GM21529 (cell line): ENCODE measurements around the gene ATP8A2.

ENCODE experiments used
- ATAC-seq: cut with Tn5 transposase; IDR thresholded peaks from one replicate; pipeline ENCODE4 v1.9.1; 2021; ENCODE audit not compliant: unreplicated experiment

Gene ATP8A2

DNA sequence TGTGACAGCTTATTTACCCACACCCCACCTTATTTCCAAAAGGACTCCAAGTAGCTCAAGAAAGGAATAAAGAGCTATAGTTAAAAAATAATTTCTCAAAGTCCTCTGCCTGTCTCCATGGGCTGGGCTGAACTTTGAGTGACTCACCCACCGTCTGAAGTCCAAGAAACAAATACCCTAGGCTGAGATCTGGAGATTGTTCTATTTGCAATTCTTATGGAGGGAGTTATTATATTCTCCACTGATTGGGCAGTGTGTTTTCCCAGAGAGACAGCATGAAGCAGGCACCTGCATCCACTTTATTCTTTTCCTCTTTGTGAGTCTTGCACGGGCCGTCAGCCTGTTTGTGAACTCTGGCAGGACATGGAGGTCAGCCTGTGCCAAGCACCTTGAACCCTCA is 616.9 kb downstream of the ATP8A2 start:
- no peak for ATAC-seq

- ATAC-seq = no peak
Measured at GRCh38 chr13:25990801-25991200, 619.0 kb downstream of the ATP8A2 start.

DNA sequence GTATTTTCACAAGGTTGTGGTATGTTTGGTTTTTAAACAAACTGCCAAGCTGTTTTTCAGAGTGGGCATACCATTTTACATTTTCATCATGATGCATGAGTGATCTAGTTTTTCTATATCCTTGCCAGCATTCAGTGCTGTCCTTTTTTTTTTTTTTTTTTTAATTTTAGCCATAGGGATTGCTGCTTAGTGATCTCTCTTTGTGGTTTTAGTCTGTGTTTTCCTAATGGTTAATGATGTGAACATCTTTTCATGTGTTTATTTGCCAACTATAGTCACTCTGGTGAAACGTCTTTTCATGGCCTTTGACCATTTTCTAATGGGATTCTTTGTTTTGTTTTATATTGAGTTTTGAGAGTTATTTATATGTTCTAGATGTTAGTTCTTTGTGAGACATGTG is 620.3 kb downstream of the ATP8A2 start:
- ATAC-seq = no peak

GRCh38 chr13:26007261-26008125 is 635.7 kb downstream of the ATP8A2 start:
- no peak for ATAC-seq

DNA sequence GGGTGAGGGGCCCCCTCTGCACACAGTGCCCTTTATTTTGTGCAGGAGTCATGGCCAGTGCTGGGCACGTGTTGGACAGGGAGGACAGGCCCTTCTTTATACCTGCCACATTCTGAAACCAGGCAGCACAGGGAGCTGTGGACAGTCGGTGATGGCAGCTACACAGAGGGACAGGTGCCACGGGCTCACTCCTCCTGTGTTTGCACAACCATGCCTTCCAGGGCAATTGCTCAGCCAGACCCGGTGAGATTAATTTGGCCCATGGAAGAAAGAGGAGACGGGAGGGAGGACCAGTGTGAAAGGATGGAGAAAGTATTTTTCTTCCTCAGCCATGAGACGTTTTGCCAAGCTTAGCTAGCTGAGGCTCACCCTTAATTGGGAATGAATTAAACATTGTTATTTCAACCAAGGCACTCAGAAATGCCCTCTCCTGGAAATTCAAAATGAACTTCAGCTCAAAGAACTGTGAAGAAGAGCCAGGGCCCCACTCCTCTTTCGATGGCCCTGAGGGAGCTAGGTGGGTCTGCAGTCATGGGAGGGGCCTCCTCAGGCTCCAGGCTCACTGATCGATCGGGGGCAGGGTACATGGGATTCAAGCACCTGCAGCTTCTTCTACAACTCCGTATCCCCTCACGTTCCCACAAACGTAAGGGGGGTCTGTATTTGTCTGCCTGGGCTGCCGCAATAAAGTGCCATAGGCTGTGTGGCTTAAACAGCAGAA is 638.9 kb downstream of the ATP8A2 start:
- ATAC-seq = no peak

- no peak for ATAC-seq
Measured at GRCh38 chr13:26011208-26011573, 639.4 kb downstream of the ATP8A2 start.

- ATAC-seq = no peak
Measured at GRCh38 chr13:26011996-26012821, 640.4 kb downstream of the ATP8A2 start.

DNA sequence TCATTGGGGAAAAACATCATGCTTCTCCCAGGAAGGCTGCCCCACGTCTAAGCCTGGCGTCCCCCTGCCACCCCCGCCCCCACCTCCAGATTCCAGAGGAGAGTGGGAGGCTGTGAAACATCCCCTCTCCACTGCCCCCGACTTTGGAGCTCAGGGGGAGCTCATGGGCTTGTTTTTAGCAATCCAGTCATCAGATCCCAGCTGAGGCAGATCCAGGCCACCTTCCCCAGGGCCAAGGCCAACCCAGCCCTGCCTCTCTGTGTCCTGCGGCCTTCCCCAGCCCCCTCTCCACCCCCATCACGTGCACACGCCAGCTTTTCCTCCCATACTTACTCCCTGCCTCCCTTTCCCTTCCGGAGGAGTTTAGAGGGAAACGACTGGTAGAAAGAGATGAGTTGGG is 641.2 kb downstream of the ATP8A2 start:
- no peak for ATAC-seq

DNA sequence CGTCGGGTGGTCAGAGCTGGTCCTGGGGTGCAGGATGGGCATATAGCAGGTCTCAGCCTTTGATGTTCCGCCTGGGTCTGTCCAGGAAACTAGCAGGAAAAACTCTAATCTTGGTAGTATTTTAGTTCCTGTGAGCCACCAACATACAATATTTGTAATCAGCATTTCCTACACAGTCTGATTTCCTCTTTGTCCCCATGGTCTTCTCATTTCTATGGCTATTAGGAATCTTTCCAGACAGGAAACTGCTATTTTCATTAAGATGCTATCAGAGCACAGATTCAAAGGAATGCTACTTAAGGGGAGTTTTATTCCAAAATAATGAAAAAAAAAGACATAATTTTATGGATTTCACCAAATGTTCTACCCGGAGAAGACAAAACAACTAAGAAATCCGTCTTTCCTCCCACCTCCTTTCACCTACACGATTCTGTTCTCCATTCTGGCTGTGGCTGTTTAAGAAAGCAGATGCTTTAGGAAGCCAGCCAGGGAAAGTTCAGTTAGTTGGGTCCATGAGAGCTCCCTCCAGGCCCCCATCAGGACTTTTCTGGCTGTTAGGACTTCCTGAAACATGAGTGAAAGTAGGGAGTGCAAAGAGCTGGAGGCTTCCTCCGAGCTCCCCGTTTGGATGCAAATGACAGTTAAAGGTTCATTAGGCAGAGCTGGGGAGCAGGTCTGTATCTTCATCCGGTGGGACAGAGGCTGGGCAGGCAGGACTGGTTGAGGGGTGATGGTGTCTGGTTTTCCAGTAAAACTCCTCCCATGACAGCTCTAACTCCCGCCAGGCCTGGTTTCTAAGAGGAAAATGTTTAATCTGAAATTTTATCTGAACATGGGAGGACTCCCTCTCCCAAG is 643.7 kb downstream of the ATP8A2 start:
- ATAC-seq = no peak

GRCh38 chr13:26016189-26016588 is 644.4 kb downstream of the ATP8A2 start:
- ATAC-seq = no peak

DNA sequence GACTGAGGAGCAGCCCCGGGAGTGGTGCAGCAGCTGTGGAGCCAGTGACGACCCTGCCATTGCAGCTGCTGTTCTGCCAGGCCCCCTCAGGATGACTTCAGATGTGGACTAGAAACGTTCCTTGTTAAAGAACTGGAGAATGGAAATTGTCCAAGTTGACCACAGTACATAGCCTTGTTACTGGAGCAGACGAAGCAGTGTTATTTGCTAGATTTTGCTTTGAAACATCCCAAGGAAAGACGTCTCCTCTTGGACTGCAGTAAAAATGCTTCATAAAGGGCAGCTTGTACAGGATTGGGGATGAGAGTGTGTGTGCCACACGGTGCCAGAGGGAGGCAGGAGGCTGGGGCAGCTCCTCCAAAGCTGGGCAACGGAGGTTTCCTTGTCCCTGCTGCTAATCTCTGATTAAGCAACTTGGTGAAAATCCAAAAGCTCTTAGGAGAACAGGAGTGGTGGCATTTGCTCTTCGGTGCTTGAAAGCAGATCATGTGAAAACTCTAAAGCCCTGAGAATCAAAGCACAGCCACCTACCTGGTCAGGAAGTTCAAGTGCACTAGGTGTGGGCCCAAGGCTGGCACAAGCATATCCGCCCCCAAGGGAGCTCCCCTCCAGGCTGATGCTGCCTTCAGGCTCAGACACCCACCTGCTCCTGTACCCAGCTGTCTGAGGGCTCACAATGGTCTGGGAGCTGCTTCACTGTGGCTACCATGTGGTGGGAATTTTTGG is 645.6 kb downstream of the ATP8A2 start:
- no peak for ATAC-seq

DNA sequence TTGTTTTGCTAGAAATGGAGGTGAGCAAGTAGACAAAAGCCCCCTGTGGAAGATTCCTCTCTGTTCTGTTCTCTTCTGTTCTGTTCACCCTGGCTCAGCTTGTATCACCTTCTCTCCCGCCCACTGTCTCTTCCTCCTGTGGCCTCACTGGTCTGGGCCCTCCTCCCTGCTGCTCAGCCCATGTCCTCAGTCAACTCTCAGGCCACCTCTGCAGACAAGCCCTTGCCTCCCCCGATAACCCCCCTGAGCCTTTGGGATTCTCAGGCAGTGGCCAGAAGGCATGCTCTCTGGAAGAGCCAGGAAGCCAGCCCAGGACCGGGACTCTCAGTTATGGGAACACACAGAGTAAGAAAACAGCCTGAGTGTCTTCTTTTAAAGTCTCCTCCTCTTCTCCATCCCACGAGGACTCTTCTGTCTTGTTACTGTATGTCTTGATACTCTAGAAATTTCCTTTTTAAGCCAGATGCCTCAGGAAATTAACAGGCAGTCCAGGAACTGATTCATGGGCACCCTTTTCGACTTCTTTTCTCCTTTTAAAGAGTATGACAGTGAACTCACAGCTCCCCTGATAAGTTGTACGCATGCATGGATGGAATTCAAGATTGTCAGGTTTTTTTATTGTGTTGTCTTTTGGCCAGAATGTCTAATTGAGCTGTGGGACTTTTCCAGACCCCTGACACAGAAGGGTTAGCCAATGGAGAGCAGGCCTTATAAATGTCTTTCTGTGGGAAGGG is 646.3 kb downstream of the ATP8A2 start:
- no peak for ATAC-seq

DNA sequence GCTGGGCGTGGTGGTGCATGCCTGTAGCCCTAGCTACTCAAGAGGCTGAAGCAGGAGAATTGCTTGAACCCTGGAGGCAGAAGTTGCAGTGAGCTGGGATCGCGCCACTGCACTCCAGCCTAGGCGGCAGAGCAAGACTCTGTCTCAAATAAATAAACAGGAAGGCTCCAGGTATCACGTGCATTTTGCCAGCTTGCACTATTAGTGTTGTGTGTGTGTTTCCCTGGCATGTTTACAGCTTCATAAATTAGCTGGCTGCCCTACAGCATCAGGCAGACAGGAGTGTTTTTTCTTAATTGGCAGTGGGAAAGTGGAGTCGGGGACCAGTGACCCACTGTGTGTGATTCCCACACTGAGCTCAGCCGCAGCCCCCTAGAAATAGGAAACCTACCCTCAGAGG is 647.5 kb downstream of the ATP8A2 start:
- ATAC-seq = no peak

- ATAC-seq = no peak
Measured at GRCh38 chr13:26019881-26020870, 648.4 kb downstream of the ATP8A2 start.

DNA sequence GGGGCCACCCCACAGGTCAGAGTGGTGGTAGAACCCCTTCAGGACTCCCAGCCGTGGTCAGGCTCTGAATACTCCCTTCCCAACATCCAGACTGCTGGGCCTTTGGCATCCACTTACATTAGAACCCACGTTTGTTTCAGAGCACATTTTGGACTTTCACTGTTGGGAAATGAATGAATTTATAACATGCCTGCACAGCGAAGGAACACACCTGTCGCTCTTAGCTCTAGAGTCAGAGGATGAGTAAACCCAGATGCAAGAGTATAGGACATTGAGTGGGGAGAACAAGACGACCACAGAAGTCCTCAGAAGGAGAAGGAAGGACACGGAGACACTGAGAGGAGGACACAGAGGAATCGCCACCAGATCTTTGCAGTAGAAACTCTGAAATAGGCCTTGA is 649.1 kb downstream of the ATP8A2 start:
- no peak for ATAC-seq

DNA sequence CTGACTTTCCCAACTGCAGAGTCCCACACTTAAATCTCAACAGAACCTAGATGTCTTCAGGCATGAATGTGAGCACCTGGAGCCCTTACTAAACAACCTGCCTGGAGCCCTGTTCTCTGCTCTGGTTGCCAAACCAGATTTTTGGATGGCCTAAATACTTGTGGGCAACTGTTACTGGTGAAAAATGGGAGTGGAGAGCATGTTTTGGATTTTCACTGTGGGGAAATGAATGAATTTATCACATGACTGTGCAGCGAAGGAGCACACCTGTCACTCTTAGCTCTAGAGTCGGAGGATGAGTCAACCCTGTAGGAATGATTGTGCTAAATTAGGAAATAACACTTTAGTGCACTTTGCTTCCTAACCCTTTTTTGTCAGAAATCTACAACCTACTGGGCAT is 649.7 kb downstream of the ATP8A2 start:
- no peak for ATAC-seq

- no peak for ATAC-seq
Measured at GRCh38 chr13:26021956-26022355, 650.2 kb downstream of the ATP8A2 start.
